Uterus (tissue), 2 donors: ENCODE data around the gene FHIT.

Experiments used
- CTCF ChIP-seq, 4 experiments: fragments of 200-600 bp in 2 of 4; fragments of 450-650 bp in 2 of 4; sonication (generic) in 2 of 4; IDR thresholded peaks; one replicate each; pipeline ENCODE4 v1.5.1; 2016 to 2019; ENCODE audit warnings: antibody characterized with exemption in 4 of 4, mild to moderate bottlenecking in 2 of 4, moderate library complexity in 1 of 4
- POLR2A ChIP-seq, 2 donors: fragments of 450-650 bp; IDR thresholded peaks; one replicate each; pipeline ENCODE4 v1.6.1; 2016; ENCODE audit warnings: antibody characterized with exemption in 2 of 2, mild to moderate bottlenecking in 1 of 2, moderate library complexity in 1 of 2

GRCh38 chr3:60549863-60550262 lies 701.4 kb downstream of the FHIT start:
- no peak for TF ChIP-seq CTCF (IDR thresholded peaks at IDR 0.05)
- no peak for TF ChIP-seq POLR2A (IDR thresholded peaks at IDR 0.05)
